ENCODE data around the gene SMIM15.
A peak's percentile ranks its signal among the peaks of the same experiment; 100 is the strongest.
"Not testable (repeated sequence)": the region's sequence is repeated elsewhere in the genome, so short reads cannot be mapped to it uniquely, and the experiment has no call there.

Gene SMIM15, protein sequence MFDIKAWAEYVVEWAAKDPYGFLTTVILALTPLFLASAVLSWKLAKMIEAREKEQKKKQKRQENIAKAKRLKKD

DNA sequence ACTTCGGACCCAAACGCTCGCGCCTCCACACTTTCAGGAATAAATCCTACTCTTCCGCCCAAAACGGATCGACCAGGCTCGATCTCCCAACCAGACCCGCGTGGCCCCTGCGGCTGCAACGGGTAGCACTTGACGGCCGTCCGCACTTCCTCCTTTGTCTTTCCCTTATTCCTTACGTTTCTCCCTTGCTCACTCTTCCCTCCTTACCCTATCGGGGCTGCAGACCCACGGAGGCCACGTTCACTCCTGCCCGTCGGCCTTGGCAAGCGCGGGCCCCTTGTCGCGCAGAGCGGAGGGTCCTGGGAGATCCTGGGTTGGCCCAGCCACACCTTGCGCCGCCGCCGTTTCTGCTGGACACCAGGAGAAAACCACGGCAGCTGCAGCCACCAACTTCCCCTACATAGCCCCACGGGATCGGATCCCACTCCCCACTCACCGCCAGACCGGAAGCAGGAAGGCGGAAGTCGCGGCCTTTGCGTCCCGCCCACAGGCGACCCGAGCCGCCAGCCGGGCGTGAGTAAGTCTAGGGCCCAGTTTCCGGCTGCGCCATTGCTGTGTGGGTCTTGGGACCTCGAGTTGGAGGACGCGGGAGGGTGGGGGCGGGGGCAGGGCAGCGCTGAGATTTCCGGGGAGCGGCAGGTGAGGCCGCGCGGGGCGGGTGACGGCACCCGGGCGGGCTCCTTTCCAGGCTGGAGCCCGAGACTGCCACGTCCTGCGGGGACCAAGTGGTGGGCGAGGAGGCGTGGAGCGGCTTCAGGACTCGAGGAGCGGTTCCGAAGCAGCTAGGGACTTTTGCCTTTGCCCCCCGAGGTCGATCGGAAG is at the start of gene SMIM15:
SMIM15 (minus strand) TSS at position 459 of the 822 bp plus-strand sequence. CDS start 2,297 bp downstream, outside the sequence.
- peak; percentile 86 for DNase-seq

DNA sequence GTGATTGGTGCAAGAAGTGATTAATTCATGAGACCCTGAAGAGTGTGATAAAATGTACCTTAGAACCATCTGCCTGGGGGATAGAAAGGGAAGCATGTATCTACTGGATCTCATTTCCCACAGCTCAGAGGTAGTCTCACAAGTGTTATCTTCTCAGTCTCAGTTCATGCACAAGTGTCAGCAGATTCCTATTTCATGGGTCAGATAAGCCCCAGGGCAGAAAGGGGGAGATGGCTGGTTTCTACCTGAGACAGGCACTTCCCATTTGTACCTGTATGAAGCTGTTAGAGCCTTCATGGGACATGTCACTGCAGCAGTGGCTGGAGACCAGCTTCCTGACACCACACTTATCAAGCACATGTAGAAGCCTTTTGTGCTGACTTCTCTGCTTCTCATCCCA is 45.6 kb upstream of the SMIM15 start:
- no peak for DNase-seq

DNA sequence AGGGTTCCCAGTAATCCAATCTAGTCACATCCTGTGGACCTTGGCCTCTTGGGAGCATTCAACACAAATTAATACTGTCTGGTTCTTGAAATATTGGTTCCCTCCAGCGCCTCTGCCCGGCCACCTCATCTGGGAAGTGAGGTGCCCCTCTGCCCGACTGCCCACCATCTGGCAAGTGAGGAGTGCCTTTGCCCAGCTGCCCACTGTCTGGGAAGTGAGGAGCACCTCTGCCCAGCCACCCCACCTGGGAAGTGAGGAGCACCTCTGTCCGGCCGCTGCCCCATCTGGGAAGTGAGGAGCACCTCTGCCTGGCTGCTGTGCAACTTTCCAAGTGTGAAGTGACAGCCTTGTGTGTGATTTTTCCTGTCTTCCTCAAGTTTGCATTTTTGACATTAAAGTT is 42.7 kb upstream of the SMIM15 start:
- DNase-seq, result no peak

DNA sequence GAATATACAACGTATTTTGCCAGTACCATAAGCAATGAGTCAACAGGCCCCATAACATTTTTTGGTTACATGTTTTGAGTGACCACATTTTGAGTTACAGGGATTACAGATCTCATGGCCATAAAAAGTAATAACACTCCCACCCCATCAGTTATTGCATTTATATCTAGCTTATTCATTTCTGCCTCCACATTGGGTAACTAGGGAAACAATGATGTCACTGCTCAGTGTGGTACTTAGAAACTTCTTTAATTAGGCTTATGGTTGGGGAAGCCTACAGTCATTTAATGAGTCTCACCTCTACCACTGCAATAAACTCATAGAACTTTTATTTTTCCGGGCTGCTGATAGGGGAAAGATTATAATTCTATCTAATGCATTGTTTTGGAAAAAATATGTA is 39.9 kb upstream of the SMIM15 start:
- peak; percentile 73 for DNase-seq

DNA sequence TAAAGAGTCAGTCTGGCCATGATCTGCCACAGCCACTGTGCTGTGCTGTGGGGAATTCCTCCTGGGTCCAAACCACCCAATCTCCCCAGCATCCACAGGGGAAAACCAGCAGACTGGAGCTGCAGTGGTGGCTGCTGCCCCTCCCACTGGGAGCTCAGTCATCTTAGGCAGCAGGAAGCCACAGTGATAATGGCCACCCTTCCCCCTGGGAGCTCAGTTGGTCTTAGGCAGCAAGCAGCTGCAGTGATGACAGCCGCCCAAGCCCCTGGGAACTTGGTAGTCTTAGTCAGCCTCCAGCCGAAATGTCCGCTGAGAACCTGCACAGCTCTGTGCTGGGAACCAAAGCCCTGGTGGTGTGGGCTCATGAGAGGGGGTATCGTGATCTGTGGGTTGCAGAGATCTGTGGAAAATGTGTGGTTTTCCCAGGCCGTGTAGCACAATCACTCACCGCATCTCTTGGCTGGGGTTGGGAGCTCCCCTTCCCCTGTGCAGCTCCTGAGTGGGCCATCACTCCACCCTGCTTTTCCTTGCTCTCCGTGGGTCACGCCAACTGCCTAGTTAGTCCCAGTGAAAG is 38.4 kb upstream of the SMIM15 start:
- DNase-seq, result no peak

DNA sequence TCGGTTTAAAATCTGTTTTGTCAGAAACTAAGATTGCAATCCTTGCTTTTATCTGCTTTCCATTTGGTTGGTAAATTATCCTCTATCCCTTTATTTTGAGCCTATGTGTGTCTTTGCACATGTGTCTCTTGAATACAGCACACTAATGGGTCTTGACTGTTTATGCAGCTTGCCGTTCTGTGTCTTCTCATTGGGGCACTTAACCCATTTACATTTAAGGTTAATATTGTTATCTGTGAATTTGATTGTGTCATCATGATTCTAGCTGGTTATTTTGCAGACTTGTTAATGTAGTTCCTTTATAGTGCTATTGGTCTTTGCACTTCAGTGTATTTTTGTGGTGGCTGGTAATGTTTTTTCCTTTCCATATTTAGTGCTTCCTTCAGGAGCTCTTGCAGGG is 36.3 kb upstream of the SMIM15 start:
- DNase-seq, result no peak

DNA sequence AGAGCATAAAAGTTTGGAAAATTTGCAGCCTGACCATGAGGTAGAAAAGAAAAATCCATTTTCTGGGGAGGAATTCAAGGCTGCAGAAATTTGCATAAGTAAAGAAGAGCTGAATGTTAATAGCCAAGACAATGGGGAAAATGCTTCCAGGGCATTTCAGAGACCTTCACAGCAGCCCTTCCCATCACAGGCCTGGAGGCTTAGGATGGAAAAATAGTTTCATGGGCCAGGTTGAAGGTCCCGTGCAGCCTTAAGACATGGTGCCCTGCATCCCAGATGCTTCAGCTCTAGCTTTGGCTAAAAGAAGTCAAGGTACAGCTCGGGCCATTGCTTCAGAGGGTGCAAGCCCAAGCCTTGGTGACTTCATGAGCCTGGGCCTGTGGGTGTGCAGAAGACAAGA is 25.6 kb upstream of the SMIM15 start:
- DNase-seq, result not testable (repeated sequence)

DNA sequence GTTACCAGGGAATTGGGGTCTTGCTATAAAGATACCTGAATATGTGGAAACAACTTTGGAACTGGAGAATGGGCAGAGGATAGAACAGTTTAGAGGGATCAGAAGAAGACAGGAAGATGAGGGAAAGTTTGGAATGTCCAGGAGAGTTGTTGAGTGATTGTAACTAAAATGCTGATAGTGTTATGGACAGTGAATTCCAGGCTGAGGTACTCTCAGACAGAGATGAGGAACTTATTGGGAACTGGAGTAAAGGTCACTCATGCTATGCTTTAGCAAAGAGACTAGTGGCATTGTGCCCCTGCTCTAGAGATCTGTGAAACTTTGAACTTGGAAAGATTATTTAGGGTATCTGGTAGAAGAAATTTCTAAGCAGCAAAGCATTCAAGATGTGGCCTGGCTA is 25.1 kb upstream of the SMIM15 start:
- not testable (repeated sequence) for DNase-seq

DNA sequence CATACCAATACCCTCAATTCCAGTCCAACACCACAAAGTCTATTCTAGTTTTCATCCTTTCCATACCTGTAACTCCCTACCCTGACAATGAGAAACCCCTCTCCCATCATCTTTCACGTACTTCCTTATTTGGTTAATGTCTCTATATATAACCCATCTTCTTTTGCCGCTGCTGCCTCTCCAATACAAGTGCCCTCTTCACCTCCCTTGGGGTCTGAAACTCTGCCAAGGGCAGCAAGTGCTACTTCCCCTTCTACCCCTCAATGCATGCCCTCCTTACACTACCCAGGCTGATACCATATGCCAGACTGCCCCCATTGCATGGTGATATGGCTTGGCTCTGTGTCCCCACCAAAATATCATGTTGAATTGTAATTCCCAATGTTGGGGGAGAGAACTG is 24.4 kb upstream of the SMIM15 start:
- DNase-seq, result no peak

GRCh38 chr5:61184708-61185107 is 22.4 kb upstream of the SMIM15 start:
- DNase-seq, result peak; percentile 79

DNA sequence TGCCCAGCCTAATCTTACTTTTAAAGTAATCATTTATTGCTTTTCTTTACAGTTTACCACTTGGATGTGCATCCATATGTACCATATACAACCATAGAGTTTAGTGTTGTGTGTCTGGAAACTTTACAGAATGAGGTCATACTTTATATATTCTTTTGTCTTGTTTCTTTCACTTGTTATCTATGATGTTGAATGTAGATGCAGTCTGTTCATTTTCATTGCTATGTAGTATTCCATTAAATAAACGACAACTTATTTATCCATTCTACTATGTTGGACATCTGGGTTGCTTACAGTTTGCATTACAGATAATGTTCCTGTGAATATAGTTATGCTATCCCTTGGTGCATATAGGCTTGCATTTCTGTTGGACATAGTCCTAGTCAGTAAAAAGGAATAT is 21.3 kb upstream of the SMIM15 start:
- no peak for DNase-seq

GRCh38 chr5:61182449-61182848 is 20.2 kb upstream of the SMIM15 start:
- DNase-seq, result peak; percentile 37

- DNase-seq, result no peak
These were observed 18.6 kb upstream of the SMIM15 start for GRCh38 chr5:61180886-61181285.

DNA sequence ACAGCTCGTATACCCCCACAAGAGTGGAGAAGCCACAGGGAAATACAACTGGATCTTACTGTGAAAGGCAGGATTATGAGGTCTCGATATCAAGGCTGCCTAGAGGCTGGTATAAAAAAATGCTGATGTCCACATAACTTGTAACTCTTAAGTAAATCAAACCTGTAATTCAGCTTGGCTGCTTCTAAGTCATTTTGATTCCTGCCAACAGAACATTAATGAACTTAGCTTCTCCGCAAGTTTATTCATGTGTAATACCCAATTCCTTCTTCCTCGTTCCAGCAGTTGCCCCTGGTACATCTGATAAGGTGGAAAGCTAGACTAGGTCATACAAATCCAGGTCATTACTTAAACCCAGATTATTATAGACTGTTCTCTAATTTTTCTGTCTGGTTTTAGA is 16.4 kb upstream of the SMIM15 start:
- no peak for DNase-seq

DNA sequence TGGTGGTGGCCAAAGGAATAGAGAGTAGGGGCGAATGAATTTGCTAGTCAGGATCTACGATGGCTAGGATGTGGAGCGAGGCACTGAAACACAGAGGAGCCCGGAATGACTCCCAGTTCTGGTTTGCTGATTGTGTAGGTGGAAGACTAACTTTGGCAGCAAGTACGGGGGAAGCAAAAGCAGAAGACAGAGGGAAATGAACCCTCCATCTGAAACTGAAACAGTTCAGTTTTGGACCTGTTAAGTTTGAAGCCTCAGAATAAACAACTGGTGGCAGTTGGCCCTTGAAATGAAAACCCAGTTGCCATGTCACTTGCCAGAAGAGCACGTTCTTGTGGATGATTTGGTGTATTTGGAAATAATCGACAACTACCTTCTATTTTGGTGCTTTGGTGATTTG is 15.4 kb upstream of the SMIM15 start:
- no peak for DNase-seq

DNA sequence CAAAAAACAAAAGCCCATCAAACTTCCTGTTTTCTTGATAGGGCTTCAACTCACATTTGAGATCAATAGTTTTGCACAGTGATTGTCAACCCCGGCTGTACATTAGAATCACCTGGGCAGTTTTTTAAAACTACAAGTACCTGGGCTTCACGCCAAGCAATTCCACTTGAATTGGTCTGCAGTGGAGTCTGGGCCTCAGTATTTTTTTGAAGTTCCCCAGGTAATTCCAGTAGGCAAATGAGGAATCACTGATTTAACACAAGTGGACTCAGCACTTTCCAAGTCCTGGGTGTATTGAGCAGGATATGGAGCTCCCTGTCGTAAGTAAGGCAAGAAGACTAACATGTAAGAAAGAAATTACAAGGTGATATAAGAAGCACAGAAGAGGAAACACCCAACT is 14.8 kb upstream of the SMIM15 start:
- no peak for DNase-seq

GRCh38 chr5:61176631-61177030 is 14.4 kb upstream of the SMIM15 start:
- no peak for DNase-seq

DNA sequence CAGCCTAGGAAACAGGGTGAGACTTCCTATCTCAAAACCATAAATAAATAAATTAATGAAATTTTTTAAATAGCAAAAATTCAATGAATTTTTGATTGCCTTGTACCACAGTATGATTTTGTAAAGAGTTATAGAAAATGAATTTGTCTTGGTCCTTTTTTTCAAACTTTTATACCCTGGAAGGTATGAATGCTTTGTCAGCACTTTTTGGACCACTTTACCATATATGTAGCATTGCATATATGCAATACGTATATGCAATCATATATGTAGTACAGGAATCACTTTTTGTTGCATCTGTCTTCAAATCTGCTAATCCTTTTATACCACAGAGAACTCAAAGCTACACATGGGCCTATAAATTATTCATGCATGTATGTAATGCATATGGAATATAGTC is 9.2 kb upstream of the SMIM15 start:
- no peak for DNase-seq

- DNase-seq, result no peak
These were observed 6.7 kb upstream of the SMIM15 start for GRCh38 chr5:61168951-61169350.

GRCh38 chr5:61167382-61167781 is 5.1 kb upstream of the SMIM15 start:
- peak; percentile 38 for DNase-seq

- no peak for DNase-seq
These were observed 1.6 kb upstream of the SMIM15 start for GRCh38 chr5:61163905-61164304.

DNA sequence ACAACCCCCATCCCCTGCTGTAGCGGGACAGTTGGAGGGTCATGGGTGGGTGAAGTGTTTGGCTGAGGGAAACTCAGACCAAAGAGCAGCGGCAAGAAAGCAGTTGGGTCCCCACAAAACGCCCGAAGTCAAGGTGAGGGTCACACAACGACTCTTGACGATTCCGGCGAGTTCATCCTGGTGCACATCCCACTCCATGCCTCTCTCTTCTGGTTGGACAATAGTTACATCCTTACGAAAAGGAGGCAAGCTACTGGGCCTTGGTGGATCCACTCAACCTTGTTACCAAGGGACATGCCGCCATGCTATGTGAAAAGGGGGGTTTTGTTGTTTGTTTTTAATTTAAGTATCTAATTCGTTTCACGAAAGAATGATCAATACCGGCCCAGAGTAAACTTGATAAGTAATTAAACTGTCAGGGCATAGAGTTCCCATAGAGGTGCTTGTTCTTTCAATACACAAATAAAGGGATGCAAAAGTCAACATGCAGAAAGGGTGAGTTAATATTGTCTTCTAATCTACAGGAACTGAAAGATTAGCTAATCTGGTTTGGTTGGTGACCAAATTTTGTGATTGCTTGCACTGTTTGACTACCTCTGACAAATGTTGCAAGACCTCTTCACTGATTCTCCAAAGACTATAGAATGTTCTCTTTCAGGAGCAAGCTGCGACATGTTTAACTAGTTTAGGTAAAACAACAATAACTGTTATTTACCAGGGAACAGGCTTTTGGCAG is 732 bp upstream of the SMIM15 start:
- peak; percentile 41 for DNase-seq

GRCh38 chr5:61160497-61160896 is 1.8 kb downstream of the SMIM15 start:
- no peak for DNase-seq

GRCh38 chr5:61159836-61160235 is 2.4 kb downstream of the SMIM15 start:
- no peak for DNase-seq
